ENCODE results near the gene TCAP.

DNA sequence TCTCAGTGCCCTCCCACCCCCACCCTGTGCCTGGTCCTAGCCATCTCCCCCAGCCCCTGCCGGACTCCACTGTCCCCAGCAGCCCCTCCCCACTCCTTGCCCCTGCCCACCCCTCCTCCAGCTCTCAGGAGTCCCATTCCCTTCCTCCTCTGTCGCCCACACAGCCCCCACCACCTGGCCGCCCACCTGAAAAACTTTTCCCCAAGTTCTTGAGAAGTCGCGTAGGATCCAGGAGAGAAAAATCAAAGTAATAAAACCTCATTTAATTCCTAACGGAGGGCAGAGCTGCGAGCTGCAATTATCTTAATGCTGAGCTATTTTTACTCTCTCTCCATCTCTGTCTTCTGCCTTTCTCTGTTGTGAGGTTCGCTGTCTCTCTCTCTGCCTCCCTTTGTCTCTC, 40.8 kb upstream of the TCAP start:
- TF ChIP-seq CTCF (IDR thresholded peaks at IDR 0.05) (no peak), POLR2A (IDR thresholded peaks at IDR 0.05) (no peak), POLR2AphosphoS5 (IDR thresholded peaks at IDR 0.05) (no peak)
